Activated T-helper 1 cell treated with anti-CD3 and anti-CD28 coated beads, Interleukin-12 subunit alpha, Interleukin-12 subunit beta, Interleukin-2, Interleukin-4 antibody, amounts not matched to agents 30 ng/mL and 10 ng/mL and 1 ng/mL, durations not matched to agents 14 hours and 24 hours and 36 hours (primary cell): ENCODE data around the gene MAMSTR. TPM values are rescaled to one million over a fixed set of nuclear protein-coding genes. Genes with fewer than 3 reads are reported as not detected.

ENCODE experiments used
- DNase-seq: peaks from one replicate; pipeline ENCODE4 v3.0.0; 2021; ENCODE audit warnings: low spot score
- H3K27ac Mint-ChIP-seq: one replicate; pipeline ENCODE4 v1.8.0; 2021; ENCODE audit warnings: mild to moderate bottlenecking, mixed read lengths
- H3K27me3 Mint-ChIP-seq: one replicate; pipeline ENCODE4 v1.8.0; 2022; ENCODE audit warnings: mild to moderate bottlenecking, moderate library complexity, mixed read lengths; ENCODE audit not compliant: insufficient read depth
- H3K36me3 Mint-ChIP-seq: one replicate; pipeline ENCODE4 v1.8.0; 2021; ENCODE audit warnings: low read depth, mixed read lengths
- H3K4me1 Mint-ChIP-seq: one replicate; pipeline ENCODE4 v1.8.0; 2021; ENCODE audit warnings: low read depth, mixed read lengths
- H3K4me3 Mint-ChIP-seq: one replicate; pipeline ENCODE4 v1.8.0; 2021; ENCODE audit warnings: mild to moderate bottlenecking, moderate library complexity, mixed read lengths
- H3K9me3 Mint-ChIP-seq: one replicate; pipeline ENCODE4 v1.8.0; 2021; ENCODE audit warnings: mixed read lengths
- intact Hi-C: fragments of 100-400 bp; cut with micrococcal nuclease; formaldehyde crosslinking; loops from one replicate; pipeline ENCODE4 v1.15.1; 2024
- total RNA-seq: library from RNA; stranded (reverse); gene quantifications from 2 replicates; pipeline ENCODE4 v1.2.3, GENCODE V29; 2022

MAMSTR gene
- total RNA-seq, 1 donor from 2014 or later = 1.7 TPM

DNA sequence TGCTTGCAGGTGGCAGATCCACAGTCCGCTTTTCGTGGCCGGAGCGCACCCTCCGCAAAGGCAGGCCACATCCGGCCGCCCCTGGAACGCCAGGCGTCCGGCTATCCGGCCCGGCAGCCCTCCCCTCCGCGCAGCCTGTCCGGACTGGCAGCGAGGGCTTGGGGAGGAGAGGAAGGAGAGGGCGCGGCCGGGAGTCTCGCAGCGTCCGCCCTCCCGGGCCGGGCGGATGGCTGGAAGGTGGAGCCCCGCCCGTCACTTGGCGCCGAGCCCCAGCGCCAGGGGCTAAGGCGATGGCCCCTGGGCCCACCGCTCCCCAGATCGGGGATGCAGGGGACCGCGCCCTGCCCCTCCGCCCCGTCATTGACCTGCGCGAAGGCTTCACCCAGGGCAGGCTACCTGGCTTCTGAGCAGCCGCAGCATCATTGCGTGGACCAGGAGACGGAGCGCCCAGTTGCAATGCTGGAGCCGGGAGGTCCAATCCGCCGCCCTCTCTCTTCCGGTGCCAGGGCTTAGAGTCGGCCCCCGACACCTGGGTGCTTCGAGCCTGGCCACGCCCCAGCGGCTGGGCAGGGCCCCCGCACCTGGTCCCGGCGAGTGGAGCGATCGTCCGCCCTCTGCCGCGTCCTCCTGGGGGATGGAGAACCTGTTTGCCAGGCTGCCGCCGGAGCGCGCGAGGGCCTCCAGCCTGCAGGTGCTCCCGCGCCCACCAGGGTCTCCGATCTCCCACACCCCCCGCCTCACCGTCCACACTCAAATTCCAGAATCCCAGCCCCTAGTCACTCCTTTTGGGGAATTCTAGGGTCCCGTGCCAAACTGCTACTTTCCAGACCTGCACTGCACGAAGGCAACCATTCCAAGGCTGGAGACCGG is 33.2 kb upstream of the MAMSTR start, which contains the start of gene FUT1:
TSS of gene FUT1 (minus strand) at position 146 of the 870 bp plus-strand sequence. CDS start 1,360 bp downstream, outside the sequence.
- Mint-ChIP-seq H3K9me3 (no peaks in the 10 kb centered on the region), H3K36me3 (no peaks in the 10 kb centered on the region), H3K4me1 (peaks cover 11% of the 10 kb centered on the region), H3K27ac (peak within 1 kb of the TSS; percentile 63), H3K4me3 (peak within 1 kb of the TSS; percentile 81), H3K27me3 (peaks cover 24% of the 10 kb centered on the region)
- intact Hi-C loops = no loop called here
- DNase-seq = peak; percentile 16

DNA sequence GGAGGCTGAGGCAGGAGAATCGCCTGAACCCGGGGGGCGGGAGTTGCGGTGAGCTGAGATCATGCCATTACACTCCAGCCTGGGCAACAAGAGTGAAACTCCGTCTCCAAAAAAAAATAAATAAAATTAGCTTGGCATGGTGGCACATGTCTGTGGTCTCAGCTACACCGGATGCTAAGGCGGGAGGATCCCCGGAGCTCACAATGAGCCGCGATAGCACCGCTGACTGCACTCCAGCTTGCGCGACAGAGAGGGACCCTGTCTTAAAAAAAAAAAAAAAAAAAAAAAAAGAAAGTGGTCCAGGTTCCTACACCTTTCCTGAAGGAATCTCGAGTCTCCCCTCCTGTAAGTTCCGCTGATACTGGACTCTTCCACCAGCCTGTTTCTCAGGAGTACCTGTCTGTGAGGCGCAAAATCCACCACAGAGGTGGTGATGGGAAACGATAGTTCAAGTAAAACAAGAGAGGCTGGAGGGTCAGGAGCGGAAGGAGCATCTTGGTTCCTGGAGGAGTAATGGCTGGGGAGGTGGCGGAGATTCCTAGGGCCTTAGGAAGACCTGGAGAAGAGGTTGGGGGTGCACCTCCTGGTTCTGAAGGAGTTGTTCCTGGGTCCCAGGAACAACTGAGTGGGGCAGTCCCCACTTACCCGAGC is 32.4 kb upstream of the MAMSTR start:
- no peaks in the 10 kb centered on the region for H3K9me3 Mint-ChIP-seq
- no peak for DNase-seq
- intact Hi-C loops = no loop called here

DNA sequence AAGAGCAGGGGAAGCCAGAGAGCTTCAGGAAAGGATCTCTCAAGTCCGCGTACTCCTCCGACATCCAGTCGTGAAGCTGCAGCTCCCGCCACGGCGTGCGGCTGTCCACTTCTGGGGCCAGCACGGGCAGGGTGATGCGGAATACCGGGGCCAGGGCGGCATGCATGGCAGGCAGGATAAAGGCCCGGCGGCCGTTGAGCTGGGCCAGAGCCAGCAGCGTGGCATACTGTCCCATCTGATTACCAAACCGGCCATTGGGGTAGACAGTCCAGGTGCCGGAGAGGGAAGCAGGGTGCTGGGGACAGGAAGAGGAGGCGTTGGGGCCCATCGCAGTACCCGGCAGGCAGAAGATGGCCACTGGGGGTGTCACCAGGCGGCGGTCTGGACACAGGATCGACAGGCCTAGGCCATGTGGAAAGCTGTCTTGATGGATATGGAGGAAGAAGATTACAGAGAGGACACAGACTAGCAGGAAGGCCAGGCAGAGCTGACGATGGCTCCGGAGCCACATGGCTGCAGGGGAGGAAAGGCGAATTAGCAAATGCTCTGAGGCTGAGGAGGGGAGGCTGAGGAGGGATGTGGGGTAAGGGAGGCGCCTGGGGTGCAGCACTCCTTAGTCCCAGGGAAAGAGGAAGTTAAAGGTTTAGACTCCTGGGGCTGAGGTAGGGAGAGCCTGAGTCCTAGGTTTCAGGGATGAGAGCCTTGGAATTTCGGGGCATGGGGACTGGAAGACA is 31.4 kb upstream of the MAMSTR start:
- peaks cover 24% of the 10 kb centered on the region for H3K27me3 Mint-ChIP-seq
- intact Hi-C loops = no loop called here
- H3K4me3 Mint-ChIP-seq = peak overlapping the region; percentile 20
- no peaks in the 10 kb centered on the region for H3K9me3 Mint-ChIP-seq
- H3K27ac Mint-ChIP-seq = peak overlapping the region; percentile 27
- peaks cover 17% of the 10 kb centered on the region for H3K4me1 Mint-ChIP-seq
- no peak for DNase-seq
- H3K36me3 Mint-ChIP-seq = no peaks in the 10 kb centered on the region

More for the DNA sequence above, 32.4 kb upstream of the MAMSTR start:
- Mint-ChIP-seq H3K4me1 (peaks cover 11% of the 10 kb centered on the region), H3K27me3 (peaks cover 24% of the 10 kb centered on the region), H3K36me3 (no peaks in the 10 kb centered on the region), H3K4me3 (peak overlapping the region; percentile 81), H3K27ac (no peak overlapping the region)

DNA sequence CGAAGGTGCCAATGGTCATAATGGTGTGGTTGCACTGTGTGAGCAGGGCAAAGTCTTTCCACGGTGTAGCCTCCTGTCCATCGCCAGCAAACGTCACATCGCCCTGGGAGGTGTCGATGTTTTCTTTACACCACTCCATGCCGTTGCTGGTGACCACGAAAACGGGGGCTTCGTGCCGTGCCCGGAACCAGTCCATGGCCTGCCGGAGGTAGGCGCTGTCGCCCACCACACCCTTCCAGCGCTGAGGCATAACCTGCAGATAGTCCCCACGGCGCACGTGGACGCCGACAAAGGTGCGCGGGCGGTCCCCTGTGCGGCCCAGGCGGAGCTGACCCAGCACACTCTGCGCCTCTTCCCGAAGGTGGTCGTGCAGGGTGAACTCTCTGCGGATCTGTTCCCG is 30.8 kb upstream of the MAMSTR start:
- intact Hi-C loops = no loop called here

DNA sequence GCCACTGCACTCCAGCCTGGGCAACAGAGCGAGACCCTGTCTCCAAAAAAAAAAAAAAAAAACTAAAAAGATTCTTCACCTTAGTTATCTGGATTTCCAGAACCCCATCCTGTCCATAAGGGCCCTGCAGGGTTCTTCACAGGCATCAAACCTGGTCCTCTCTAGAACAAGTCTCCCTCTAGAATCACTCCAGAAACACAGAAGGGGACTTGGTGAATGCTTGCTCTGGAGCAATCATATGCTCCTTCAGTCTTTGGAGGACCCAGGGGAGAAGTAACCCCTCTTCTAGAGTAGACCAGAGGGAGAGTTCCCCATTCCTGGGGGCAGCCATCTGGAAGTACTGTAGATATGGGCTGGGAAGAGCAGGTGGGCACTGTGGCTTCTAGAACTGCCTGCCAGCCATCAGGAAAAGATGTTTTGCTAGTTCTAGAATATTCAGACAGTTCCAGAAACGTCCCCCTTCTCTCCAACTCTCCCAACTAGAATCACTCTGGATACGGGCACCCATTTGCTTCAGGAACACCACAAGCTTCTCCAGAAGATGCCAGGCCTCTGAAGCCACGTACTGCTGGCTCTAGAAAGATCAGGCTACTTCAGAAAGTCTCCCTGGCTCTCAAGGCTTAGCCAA is 30.2 kb upstream of the MAMSTR start:
- Mint-ChIP-seq H3K27ac (no peak overlapping the region), H3K4me3 (no peak overlapping the region), H3K4me1 (peaks cover 27% of the 10 kb centered on the region), H3K27me3 (peaks cover 21% of the 10 kb centered on the region), H3K9me3 (no peaks in the 10 kb centered on the region), H3K36me3 (no peaks in the 10 kb centered on the region)
- DNase-seq = no peak
- intact Hi-C loops = loop anchor here (10.0 kb wide), 1 partner anchor 335 kb away; no protein-coding TSS in a partner anchor

More for the DNA sequence above, 30.8 kb upstream of the MAMSTR start:
- no peaks in the 10 kb centered on the region for H3K9me3 Mint-ChIP-seq
- no peak overlapping the region for H3K27ac Mint-ChIP-seq
- peaks cover 23% of the 10 kb centered on the region for H3K4me1 Mint-ChIP-seq
- H3K4me3 Mint-ChIP-seq = no peak overlapping the region
- H3K36me3 Mint-ChIP-seq = no peaks in the 10 kb centered on the region
- no peak for DNase-seq
- H3K27me3 Mint-ChIP-seq = peaks cover 21% of the 10 kb centered on the region

DNA sequence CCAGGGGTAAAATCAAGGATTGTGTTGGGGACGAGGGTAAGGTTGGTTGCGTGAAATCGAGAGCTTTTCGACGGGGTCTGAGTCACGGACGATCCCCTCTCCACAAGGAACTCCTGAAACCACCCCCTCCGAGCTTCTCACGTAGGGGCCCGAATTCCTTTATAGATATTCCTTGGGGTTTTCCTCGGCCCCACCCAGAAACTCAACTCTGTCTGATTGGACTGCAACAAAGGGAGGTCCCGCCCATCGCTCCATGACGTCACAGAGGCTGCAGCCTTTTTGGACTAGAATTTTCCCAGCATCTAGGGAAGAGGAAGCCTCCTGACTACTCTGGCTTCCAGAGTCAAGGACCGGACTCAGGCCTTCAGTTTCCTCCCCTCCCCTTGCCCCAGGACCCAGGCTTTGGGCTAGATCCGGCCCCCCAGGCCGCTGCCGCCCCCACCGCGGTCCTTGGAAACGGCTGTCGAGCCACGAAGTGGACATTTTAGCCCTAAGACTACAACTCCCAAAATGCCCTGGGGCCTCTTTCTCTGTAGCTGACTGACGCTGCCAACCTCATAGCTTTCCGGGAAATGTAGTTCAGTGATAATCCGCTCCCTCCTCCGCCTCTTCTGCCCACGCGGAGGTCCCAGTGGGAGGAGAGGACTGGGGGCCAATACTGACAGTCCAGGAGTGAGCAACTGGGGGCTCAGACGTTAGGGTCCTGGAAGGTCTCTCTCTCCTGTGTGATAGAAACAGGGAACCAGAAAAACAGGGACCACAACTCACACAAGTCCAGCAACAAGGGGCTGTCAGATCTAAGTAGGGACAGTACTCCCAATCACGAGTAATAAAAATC is 27.4 kb upstream of the MAMSTR start, which contains the start of gene IZUMO1:
TSS of gene IZUMO1 (minus strand) at position 172 of the 838 bp plus-strand sequence. CDS start 1,050 bp downstream, outside the sequence.
- Mint-ChIP-seq H3K4me3 (peak within 1 kb of the TSS; percentile 63), H3K9me3 (no peaks in the 10 kb centered on the region), H3K27me3 (peaks cover 4% of the 10 kb centered on the region), H3K36me3 (no peaks in the 10 kb centered on the region), H3K27ac (peak within 1 kb of the TSS; percentile 12), H3K4me1 (peaks cover 17% of the 10 kb centered on the region)
- intact Hi-C loops = loop anchor here (1.0 to 10.0 kb wide), 4 partner anchors 9 to 332 kb away; partner anchors contain the start of genes GYS1 and RUVBL2
- DNase-seq = peak; percentile 62

DNA sequence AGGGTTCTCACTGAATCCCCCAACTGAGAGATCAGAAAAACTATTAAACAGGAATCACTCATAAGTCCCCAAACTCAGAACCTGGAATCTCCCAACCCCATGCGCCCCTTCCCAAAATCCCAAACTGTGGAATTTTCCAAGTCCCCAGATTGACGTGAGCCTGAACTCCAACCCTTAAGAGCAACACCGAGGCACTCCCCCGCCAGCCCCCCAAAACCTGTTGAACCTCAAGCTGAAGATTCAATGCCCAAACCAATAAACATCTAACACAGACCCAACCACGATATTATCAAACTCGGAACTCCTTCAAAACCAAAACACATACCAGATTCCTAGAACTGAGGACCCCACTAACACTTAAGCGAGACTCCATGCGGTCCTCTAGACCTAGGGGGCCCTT is 26.6 kb upstream of the MAMSTR start:
- no peak for DNase-seq
- Mint-ChIP-seq H3K27me3 (peaks cover under 1% of the 10 kb centered on the region), H3K4me3 (no peak overlapping the region), H3K27ac (peak overlapping the region; percentile 6), H3K9me3 (no peaks in the 10 kb centered on the region), H3K4me1 (peaks cover 24% of the 10 kb centered on the region), H3K36me3 (no peaks in the 10 kb centered on the region)
- intact Hi-C loops = loop anchor here (2.0 to 10.0 kb wide), 2 partner anchors 247 to 331 kb away; partner anchors contain the start of genes GYS1 and RUVBL2

DNA sequence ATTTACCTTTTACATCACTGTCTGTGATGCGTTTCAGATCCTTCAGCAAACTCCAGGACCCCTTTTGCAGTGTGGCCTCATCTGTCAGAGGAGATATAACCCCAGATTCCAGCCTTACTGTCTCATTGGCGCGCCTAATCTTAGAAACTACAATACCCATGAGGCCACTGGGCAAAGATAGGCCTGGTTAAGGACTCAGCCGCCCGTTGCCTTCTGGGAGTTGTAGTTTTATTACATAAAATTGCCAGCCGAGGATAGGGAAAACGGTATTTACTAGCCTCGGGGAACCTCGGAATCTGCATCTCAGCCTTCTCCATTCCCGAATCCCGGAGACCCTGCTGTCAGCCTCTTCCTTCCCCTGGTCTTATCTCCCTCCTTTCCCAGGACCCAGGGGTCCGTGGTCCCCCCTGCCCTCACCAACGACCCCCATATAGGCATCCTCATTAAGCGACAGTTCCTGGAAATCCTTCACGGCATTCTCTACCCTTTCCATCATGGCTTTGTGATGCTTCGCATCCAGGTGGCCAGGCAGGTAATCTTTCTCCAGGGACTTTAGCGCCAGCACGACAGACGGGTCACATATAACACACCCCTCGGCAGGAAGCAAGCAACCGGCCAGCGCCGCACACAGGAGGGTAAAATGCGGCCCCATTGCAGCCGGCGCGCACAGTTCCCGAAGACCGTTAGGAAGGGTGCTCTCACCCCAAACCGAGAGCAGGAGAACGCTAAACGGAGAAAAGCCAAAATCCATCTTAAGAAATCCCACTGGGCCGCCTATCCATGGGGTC is 25.9 kb upstream of the MAMSTR start:
- Mint-ChIP-seq H3K4me3 (no peak overlapping the region), H3K9me3 (no peaks in the 10 kb centered on the region), H3K4me1 (peaks cover 25% of the 10 kb centered on the region), H3K27me3 (no peaks in the 10 kb centered on the region), H3K27ac (peak overlapping the region; percentile 34), H3K36me3 (no peaks in the 10 kb centered on the region)
- DNase-seq = peak; percentile 32
- intact Hi-C loops = loop anchor here (1.0 to 10.0 kb wide), 3 partner anchors 24 to 331 kb away; no protein-coding TSS in a partner anchor

DNA sequence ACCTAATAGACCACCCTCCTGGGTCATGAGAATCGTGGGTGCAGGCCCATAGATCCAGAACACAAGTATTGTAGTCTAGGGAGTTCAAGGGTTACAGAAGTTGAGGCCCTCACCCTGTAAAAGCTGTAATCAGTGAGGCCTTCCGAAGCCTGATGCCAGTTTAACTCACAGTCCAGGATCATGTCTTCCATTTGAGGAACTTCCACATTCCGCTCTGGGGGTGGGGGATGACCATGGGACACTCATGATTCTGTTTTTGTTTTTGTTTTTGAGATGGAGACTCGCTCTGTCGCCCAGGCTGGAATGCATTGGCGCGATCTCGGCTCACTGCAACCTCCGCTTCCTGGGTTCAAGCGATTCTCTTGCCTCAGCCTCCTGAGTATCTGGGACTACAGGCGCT is 22.6 kb upstream of the MAMSTR start:
- H3K4me1 Mint-ChIP-seq = peaks cover 29% of the 10 kb centered on the region
- H3K9me3 Mint-ChIP-seq = no peaks in the 10 kb centered on the region
- no peak overlapping the region for H3K27ac Mint-ChIP-seq
- no peaks in the 10 kb centered on the region for H3K27me3 Mint-ChIP-seq
- no peak for DNase-seq
- H3K36me3 Mint-ChIP-seq = no peaks in the 10 kb centered on the region
- H3K4me3 Mint-ChIP-seq = no peak overlapping the region
- intact Hi-C loops = loop anchor here (10.0 kb wide), 1 partner anchor 327 kb away; no protein-coding TSS in a partner anchor

DNA sequence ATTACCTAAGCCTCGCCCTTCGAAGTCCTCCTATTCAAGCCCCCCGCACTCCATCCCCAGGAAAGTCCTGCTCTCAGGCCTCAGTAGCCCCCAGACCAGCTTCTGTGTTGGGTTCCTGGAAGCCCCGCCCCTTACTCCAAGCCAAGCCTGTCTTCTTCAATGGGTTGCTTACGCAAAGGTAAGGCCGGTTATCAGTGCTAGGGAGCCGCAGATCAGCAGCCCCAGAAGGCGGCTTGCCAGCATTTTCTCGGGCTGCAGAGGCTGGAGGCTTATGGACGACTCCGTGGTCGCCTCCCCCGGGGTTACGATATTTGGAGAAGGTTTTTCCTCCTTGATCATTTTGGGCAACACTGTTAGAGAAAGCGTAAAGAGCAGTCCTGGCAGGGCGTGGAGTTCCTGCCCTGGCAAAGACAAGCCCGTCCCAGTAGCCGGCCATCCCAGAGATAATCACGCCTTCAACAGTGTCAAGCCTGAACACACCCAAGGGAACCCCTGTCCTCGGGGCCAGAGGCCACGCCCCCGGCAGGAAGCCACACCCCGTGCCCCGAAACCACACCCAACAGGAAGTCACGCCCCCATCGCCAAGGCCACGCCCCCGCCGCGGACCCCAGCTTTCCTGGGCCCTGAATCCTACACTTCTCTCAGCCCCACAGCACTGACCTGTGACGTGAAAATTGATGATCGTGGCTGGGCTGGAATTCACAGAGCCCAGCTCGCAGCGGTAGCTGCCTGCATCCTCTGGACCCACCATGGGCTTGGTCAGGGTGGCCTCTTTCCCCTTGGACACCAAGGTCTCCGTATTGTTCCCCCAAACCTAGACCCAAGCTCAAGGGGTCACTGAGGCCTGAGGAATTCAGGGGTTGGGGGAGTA is 21.8 kb upstream of the MAMSTR start:
- H3K9me3 Mint-ChIP-seq = no peaks in the 10 kb centered on the region
- no peak for DNase-seq
- intact Hi-C loops = loop anchor here (10.0 kb wide), 1 partner anchor 327 kb away; no protein-coding TSS in a partner anchor
- H3K27ac Mint-ChIP-seq = no peak overlapping the region
- H3K27me3 Mint-ChIP-seq = no peaks in the 10 kb centered on the region
- no peak overlapping the region for H3K4me3 Mint-ChIP-seq
- H3K4me1 Mint-ChIP-seq = peaks cover 28% of the 10 kb centered on the region
- H3K36me3 Mint-ChIP-seq = no peaks in the 10 kb centered on the region
